Measurements from ENCODE around the gene MRPS34. TPM values are rescaled to one million over a fixed set of nuclear protein-coding genes. Genes with fewer than 3 reads are reported as not detected.

The MRPS34 gene
- total and polyA plus RNA-seq, 10 of the 15 experiments (the other 5 are each of a cell fraction or from before 2014, with no cell fraction given): 3.6 to 285 (median 147) TPM

GRCh38 chr16:1817276-1817589 lies 44.3 kb upstream of the MRPS34 start (continued):
- TF ChIP-seq ELK1 (IDR thresholded peaks at IDR 0.05; ENCODE audit: low read depth, low read length) (no peak), SMARCA5 (IDR thresholded peaks at IDR 0.05) (no peak)

DNA sequence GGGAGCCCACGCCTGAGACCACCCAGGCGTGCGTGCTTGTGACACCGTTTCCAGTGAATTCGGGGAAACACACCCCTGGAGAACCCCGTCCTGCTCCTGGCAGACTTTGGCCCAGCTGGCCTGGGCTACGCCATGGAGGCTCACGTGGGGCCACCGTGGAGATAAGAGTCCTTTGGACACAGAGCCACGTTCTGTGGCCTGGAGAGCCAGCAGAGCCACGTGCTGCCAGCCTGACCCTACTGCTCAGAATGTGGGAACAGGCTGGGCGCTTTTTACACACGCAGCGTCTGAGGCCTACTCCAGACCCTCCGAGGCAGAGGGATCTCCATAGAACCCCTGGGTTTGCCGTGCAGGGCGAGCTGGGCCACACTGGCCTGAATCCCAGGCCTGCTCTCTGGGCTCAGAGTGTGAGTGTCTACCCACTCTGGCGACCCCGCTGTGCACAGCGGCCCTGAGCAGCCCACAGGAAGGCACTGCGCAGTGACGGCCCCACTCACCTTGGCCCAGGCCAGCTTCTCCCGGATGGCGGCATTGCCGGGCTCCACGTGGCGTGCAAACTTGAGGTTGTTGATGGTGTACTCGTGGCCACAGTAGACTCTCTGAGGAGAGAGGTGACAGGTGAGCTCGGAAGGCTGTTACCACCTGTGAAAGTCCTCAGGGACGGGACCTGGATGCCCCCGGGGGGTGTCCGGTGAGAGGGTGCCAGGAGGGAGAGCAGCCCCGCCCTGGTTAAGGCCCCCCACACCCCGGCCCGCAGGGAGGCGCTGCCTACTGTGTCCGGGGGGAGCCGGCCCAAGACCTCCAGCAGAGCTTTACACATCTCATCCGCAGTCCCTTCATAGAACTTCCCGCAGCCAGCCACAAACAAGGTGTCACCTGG lies 43.7 kb upstream of the MRPS34 start:
- Histone ChIP-seq H3K79me2 (ENCODE audit: control insufficient read depth, insufficient read depth, low read length) (no peaks in the 10 kb centered on the region), H4K20me1 (ENCODE audit: control insufficient read depth, insufficient read depth) (no peaks in the 10 kb centered on the region), H3K27me3 (replicated peaks in 1 of 2; ENCODE audit: control insufficient read depth in 2 of 2, insufficient read depth in 2 of 2, low read length in 1 of 2) (no peaks in the 10 kb centered on the region), H3K9me3 (replicated peaks; ENCODE audit: control insufficient read depth, insufficient read depth, low read length) (no peaks in the 10 kb centered on the region), H3K27ac (ENCODE audit: control insufficient read depth, insufficient read depth) (no peak overlapping the region), H3K4me3 (no peak overlapping the region), H3K4me1 (ENCODE audit: control insufficient read depth, insufficient read depth, low read length) (no peaks in the 10 kb centered on the region), H2AFZ (ENCODE audit: control insufficient read depth, low read depth, low read length) (no peak overlapping the region), H3K36me3 (ENCODE audit: control insufficient read depth in 2 of 2, insufficient read depth in 2 of 2, low read length in 1 of 2) (no peaks in the 10 kb centered on the region; a peak in 2 of 4 replicates), H3K9ac (ENCODE audit: control insufficient read depth, insufficient read depth, low read length) (no peak overlapping the region), H3K4me2 (ENCODE audit: control insufficient read depth, insufficient read depth) (no peak overlapping the region)
- WGBS (ENCODE audit: insufficient coverage, insufficient replicate concordance, low lambda C conversion rate, missing lambda C conversion rate): 94% methylated on average over 38 of the region's 40 CpGs
- FAIRE-seq (no peak), ATAC-seq (no peak), DNase-seq (ENCODE audit: low read depth, low spot score) (no peak)
- ChIA-PET CTCF (no interaction called here), POLR2A (interaction anchor here (0.5 kb wide), 1 partner anchor 21 kb away, joined by 10 read pairs; no protein-coding TSS in a partner anchor), RAD21 (ENCODE audit: unreplicated experiment) (no interaction called here), SMC1A (ENCODE audit: uncharacterized antibody, unreplicated experiment) (no interaction called here)
- TF ChIP-seq FOXM1 (IDR thresholded peaks at IDR 0.05; ENCODE audit: low read depth, low read length) (no peak), POLR2AphosphoS2 (IDR thresholded peaks at IDR 0.05; ENCODE audit: low read depth, low read length) (no peak), MEF2B (IDR thresholded peaks at IDR 0.05; ENCODE audit: partially characterized antibody, poor library complexity, severe bottlenecking) (no peak), NFXL1 (IDR thresholded peaks at IDR 0.05; ENCODE audit: borderline replicate concordance) (no peak), IKZF1 (conservative IDR thresholded peaks at IDR 0.05) (no peak), ZNF207 (IDR thresholded peaks at IDR 0.05; ENCODE audit: borderline replicate concordance) (no peak), PAX8 (IDR thresholded peaks at IDR 0.05) (no peak), CREM (IDR thresholded peaks at IDR 0.05; ENCODE audit: low read depth) (no peak), ZNF384 (IDR thresholded peaks at IDR 0.05; ENCODE audit: borderline replicate concordance, low read depth, low read length) (no peak)
- BruUV-seq (replicated peaks): no TSS peak
- intact Hi-C loops (cut with micrococcal nuclease; ENCODE audit: unreplicated experiment): no loop called here
- in situ Hi-C loops (cut with MboI): no loop called here

Measured in GM12878 (cell line).